ENCODE results near the gene MUSTN1. TPM values are rescaled to one million over a fixed set of nuclear protein-coding genes. Genes with fewer than 3 reads are reported as not detected.
A peak's percentile ranks its signal among the peaks of the same experiment; 100 is the strongest.

Gene MUSTN1
- total and polyA plus RNA-seq, 2 of the 13 experiments (the other 11 are each of a cell fraction or from before 2014, with no cell fraction given): 0.84 to 1.4 TPM

DNA sequence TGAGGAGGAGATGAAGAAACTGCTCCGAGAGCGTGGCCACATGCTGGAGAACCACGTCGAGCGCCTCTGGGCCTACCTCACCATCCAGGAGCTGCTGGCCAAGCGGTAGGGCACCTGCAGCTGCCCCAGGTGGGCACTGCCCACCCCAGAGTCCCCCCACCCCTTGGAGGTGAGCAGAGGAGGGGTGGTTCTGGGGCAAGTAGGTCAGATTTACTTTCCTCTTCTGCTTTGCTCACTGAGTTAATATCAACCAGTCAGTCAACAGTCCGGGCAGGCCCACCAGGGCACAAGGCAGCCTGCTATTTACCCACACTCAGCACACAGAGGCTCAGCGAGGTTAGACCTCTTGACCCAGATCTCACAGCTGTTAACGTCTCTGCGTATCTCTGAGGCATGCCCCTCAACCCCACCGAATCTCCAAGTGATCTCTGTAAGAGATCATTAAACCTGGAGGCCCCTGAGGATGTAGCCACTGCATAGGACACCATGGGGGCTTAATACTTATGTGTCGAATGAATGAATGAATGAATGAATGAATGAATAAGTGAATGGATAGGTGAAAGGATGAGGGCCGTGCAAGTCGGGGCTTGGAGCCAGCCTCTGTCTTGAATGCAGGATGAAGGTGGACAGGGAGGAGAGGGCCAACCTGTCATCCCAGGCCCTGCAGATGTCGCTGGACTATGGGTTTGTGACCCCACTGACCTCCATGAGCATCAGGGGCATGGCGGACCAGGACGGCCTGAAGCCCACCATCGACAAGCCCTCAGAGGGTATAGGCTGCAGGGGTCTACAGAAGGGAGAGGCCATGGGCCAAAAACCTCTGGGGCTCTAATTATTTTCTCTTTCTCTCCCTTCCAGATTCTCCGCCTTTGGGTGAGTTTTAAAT is 48.2 kb downstream of the MUSTN1 start (continued):
- no peak for TF ChIP-seq IKZF4 (CRISPR knock-in tag; IDR thresholded peaks at IDR 0.05; ENCODE audit: borderline replicate concordance, low read depth, not compliant biosample characterization)
- TF ChIP-seq SOX6 (IDR thresholded peaks at IDR 0.05): no peak
- TF ChIP-seq SOX6 (CRISPR knock-in tag; IDR thresholded peaks at IDR 0.05): peak; percentile 69
- TF ChIP-seq HMGA1 (CRISPR knock-in tag; conservative IDR thresholded peaks at IDR 0.05): no peak
- TF ChIP-seq RBAK (CRISPR knock-in tag; IDR thresholded peaks at IDR 0.05): no peak
- TF ChIP-seq ZNF766 (CRISPR knock-in tag; IDR thresholded peaks at IDR 0.05; ENCODE audit: borderline replicate concordance): no peak
- TF ChIP-seq HMG20B (CRISPR knock-in tag; conservative IDR thresholded peaks at IDR 0.05): no peak
- TF ChIP-seq ZNF75D (CRISPR knock-in tag; IDR thresholded peaks at IDR 0.05; ENCODE audit: borderline replicate concordance): no peak
- peak; percentile 47; the same call in 1 of the 2 replicates for TF ChIP-seq ZNF441 (CRISPR knock-in tag; IDR thresholded peaks at IDR 0.05; ENCODE audit: borderline replicate concordance)
- TF ChIP-seq MLLT10 (CRISPR knock-in tag; IDR thresholded peaks at IDR 0.05): no peak
- no peak for TF ChIP-seq ZNF709 (CRISPR knock-in tag; IDR thresholded peaks at IDR 0.05)
- no peak for TF ChIP-seq CC2D1A (CRISPR knock-in tag; IDR thresholded peaks at IDR 0.05)
- no peak for TF ChIP-seq MED13 (CRISPR knock-in tag; IDR thresholded peaks at IDR 0.05)
- TF ChIP-seq, protein P1, sequence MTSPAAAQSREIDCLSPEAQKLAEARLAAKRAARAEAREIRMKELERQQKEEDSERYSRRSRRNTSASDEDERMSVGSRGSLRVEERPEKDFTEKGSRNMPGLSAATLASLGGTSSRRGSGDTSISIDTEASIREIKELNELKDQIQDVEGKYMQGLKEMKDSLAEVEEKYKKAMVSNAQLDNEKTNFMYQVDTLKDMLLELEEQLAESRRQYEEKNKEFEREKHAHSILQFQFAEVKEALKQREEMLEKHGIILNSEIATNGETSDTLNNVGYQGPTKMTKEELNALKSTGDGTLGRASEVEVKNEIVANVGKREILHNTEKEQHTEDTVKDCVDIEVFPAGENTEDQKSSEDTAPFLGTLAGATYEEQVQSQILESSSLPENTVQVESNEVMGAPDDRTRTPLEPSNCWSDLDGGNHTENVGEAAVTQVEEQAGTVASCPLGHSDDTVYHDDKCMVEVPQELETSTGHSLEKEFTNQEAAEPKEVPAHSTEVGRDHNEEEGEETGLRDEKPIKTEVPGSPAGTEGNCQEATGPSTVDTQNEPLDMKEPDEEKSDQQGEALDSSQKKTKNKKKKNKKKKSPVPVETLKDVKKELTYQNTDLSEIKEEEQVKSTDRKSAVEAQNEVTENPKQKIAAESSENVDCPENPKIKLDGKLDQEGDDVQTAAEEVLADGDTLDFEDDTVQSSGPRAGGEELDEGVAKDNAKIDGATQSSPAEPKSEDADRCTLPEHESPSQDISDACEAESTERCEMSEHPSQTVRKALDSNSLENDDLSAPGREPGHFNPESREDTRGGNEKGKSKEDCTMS (CRISPR knock-in tag; conservative IDR thresholded peaks at IDR 0.05): no peak
- TF ChIP-seq, protein P2, sequence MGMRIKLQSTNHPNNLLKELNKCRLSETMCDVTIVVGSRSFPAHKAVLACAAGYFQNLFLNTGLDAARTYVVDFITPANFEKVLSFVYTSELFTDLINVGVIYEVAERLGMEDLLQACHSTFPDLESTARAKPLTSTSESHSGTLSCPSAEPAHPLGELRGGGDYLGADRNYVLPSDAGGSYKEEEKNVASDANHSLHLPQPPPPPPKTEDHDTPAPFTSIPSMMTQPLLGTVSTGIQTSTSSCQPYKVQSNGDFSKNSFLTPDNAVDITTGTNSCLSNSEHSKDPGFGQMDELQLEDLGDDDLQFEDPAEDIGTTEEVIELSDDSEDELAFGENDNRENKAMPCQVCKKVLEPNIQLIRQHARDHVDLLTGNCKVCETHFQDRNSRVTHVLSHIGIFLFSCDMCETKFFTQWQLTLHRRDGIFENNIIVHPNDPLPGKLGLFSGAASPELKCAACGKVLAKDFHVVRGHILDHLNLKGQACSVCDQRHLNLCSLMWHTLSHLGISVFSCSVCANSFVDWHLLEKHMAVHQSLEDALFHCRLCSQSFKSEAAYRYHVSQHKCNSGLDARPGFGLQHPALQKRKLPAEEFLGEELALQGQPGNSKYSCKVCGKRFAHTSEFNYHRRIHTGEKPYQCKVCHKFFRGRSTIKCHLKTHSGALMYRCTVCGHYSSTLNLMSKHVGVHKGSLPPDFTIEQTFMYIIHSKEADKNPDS (CRISPR knock-in tag; IDR thresholded peaks at IDR 0.05): no peak
- TF ChIP-seq, protein P3, sequence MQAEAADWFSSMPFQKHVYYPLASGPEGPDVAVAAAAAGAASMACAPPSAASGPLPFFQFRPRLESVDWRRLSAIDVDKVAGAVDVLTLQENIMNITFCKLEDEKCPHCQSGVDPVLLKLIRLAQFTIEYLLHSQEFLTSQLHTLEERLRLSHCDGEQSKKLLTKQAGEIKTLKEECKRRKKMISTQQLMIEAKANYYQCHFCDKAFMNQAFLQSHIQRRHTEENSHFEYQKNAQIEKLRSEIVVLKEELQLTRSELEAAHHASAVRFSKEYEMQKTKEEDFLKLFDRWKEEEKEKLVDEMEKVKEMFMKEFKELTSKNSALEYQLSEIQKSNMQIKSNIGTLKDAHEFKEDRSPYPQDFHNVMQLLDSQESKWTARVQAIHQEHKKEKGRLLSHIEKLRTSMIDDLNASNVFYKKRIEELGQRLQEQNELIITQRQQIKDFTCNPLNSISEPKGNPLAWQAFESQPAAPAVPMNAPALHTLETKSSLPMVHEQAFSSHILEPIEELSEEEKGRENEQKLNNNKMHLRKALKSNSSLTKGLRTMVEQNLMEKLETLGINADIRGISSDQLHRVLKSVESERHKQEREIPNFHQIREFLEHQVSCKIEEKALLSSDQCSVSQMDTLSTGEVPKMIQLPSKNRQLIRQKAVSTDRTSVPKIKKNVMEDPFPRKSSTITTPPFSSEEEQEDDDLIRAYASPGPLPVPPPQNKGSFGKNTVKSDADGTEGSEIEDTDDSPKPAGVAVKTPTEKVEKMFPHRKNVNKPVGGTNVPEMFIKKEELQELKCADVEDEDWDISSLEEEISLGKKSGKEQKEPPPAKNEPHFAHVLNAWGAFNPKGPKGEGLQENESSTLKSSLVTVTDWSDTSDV (CRISPR knock-in tag; IDR thresholded peaks at IDR 0.05): 0 out of 2 replicates have a peak, but pooled peaks have one; percentile 32
- TF ChIP-seq, protein P4, sequence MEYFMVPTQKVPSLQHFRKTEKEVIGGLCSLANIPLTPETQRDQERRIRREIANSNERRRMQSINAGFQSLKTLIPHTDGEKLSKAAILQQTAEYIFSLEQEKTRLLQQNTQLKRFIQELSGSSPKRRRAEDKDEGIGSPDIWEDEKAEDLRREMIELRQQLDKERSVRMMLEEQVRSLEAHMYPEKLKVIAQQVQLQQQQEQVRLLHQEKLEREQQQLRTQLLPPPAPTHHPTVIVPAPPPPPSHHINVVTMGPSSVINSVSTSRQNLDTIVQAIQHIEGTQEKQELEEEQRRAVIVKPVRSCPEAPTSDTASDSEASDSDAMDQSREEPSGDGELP (IDR thresholded peaks at IDR 0.05; ENCODE audit: borderline replicate concordance, low read depth): peak; percentile 94
- TF ChIP-seq ZFY (CRISPR knock-in tag; IDR thresholded peaks at IDR 0.05): no peak
- TF ChIP-seq ZNF562 (CRISPR knock-in tag; IDR thresholded peaks at IDR 0.05; ENCODE audit: borderline replicate concordance): no peak
- peak; percentile 78 for TF ChIP-seq ZMYM3 (CRISPR knock-in tag; IDR thresholded peaks at IDR 0.05)
- TF ChIP-seq, protein P5, sequence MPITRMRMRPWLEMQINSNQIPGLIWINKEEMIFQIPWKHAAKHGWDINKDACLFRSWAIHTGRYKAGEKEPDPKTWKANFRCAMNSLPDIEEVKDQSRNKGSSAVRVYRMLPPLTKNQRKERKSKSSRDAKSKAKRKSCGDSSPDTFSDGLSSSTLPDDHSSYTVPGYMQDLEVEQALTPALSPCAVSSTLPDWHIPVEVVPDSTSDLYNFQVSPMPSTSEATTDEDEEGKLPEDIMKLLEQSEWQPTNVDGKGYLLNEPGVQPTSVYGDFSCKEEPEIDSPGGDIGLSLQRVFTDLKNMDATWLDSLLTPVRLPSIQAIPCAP (CRISPR knock-in tag; IDR thresholded peaks at IDR 0.05; ENCODE audit: low read depth): no peak
